GM12878 (cell line): Measurements from ENCODE around the gene CYP26A1. TPM values are rescaled to one million over a fixed set of nuclear protein-coding genes. Genes with fewer than 3 reads are reported as not detected.

Experiments
- ATAC-seq: fragments of 200-7000 bp; cut with Tn5 transposase; 3 replicates; pipeline ENCODE4 v1.9.1; 2020; ENCODE audit warnings: mild to moderate bottlenecking, moderate library complexity
- BruUV-seq: library from RNA; stranded (reverse); fragments of 400-500 nt; replicated peaks from 2 replicates; lab custom pipeline; 2021; lab: Mats Ljungman, UMichigan
- CTCF ChIA-PET: fragments of 300-600 bp; sonication (Branson Sonifier 250); formaldehyde crosslinking; extraction: SDS; loops from one replicate; lab custom pipeline; 2021; ENCODE audit warnings: inconsistent platforms; lab: Yijun Ruan, JAX
- POLR2A ChIA-PET: fragments of 350-600 bp; formaldehyde crosslinking; extraction: SDS; loops from one replicate; lab custom pipeline; 2021; ENCODE audit warnings: inconsistent platforms; lab: Charles Lee
- RAD21 ChIA-PET: fragments of 300-600 bp; sonication (Branson Sonifier 250); formaldehyde crosslinking; loops from one replicate; lab custom pipeline; 2023; ENCODE audit warnings: antibody characterized with exemption; ENCODE audit not compliant: unreplicated experiment; lab: Charles Lee
- SMC1A ChIA-PET: fragments of 300-600 bp; sonication (Branson Sonifier 250); formaldehyde crosslinking; loops from one replicate; lab custom pipeline; 2023; ENCODE audit not compliant: unreplicated experiment, uncharacterized antibody; lab: Charles Lee
- DNase-seq: peaks from one replicate; pipeline ENCODE4 v3.0.0-alpha.2; 2011; ENCODE audit warnings: low read depth, low spot score
- FAIRE-seq: peaks from 3 replicates; lab custom pipeline; 2011; peaks lifted over from hg19 to GRCh38; lab: Jason Lieb, UNC
- H2AFZ ChIP-seq: 2 replicates; pipeline ENCODE4 v1.6.0; 2011; ENCODE audit warnings: low read depth, low read length, control low read depth; ENCODE audit not compliant: control insufficient read depth
- H3K27ac ChIP-seq: 2 replicates; pipeline ENCODE4 v1.5.1; 2011; ENCODE audit warnings: control low read depth; ENCODE audit not compliant: control insufficient read depth, insufficient read depth
- H3K27me3 ChIP-seq, 2 experiments: replicated peaks in 1 of 2; 2 replicates each; pipeline versions ENCODE4 v1.6.0 to v1.6.1; 2011; ENCODE audit warnings: low read length in 1 of 2; ENCODE audit not compliant: control insufficient read depth in 2 of 2, insufficient read depth in 2 of 2
- H3K36me3 ChIP-seq, 2 experiments: 2 replicates each; pipeline ENCODE4 v1.5.1; 2011; ENCODE audit warnings: low read length in 1 of 2; ENCODE audit not compliant: control insufficient read depth in 2 of 2, insufficient read depth in 2 of 2
- H3K4me1 ChIP-seq: 2 replicates; pipeline ENCODE4 v1.6.1; 2011; ENCODE audit warnings: mild to moderate bottlenecking, low read length, moderate library complexity, mixed read lengths; ENCODE audit not compliant: control insufficient read depth, insufficient read depth
- H3K4me2 ChIP-seq: 2 replicates; pipeline ENCODE4 v1.6.0; 2011; ENCODE audit warnings: control low read depth; ENCODE audit not compliant: control insufficient read depth, insufficient read depth
- H3K4me3 ChIP-seq: fragments of 200-600 bp; sonication (generic); 2 replicates; pipeline ENCODE4 v1.5.1; 2016
- H3K79me2 ChIP-seq: 2 replicates; pipeline ENCODE4 v1.6.0; 2011; ENCODE audit warnings: low read length; ENCODE audit not compliant: control insufficient read depth, insufficient read depth
- H3K9ac ChIP-seq: 2 replicates; pipeline ENCODE4 v1.8.0; 2011; ENCODE audit warnings: low read length, control low read depth, mixed read lengths; ENCODE audit not compliant: control insufficient read depth, insufficient read depth
- H3K9me3 ChIP-seq: replicated peaks from 3 replicates; pipeline ENCODE4 v1.5.1; 2011; ENCODE audit warnings: mild to moderate bottlenecking, low read length; ENCODE audit not compliant: control insufficient read depth, insufficient read depth
- H4K20me1 ChIP-seq: 2 replicates; pipeline ENCODE4 v1.6.0; 2011; ENCODE audit not compliant: control insufficient read depth, insufficient read depth
- GABPA ChIP-seq: IDR thresholded peaks from 2 replicates; pipeline ENCODE4 v1.6.1; 2014; ENCODE audit warnings: antibody characterized with exemption, low read depth, mild to moderate bottlenecking, inconsistent platforms
- PKNOX1 ChIP-seq: fragments of 450-650 bp; IDR thresholded peaks from 2 replicates; pipeline ENCODE4 v1.6.1; 2016; ENCODE audit warnings: mild to moderate bottlenecking
- SUPT20H ChIP-seq: IDR thresholded peaks from 2 replicates; pipeline ENCODE4 v1.6.1; 2011; ENCODE audit warnings: low read depth, mild to moderate bottlenecking, low read length, moderate library complexity, borderline replicate concordance; ENCODE audit not compliant: control insufficient read depth
- ZNF217 ChIP-seq: fragments of 450-650 bp; IDR thresholded peaks from 2 replicates; pipeline ENCODE4 v1.6.1; 2017; ENCODE audit warnings: antibody characterized with exemption, mild to moderate bottlenecking
- WGBS: methylation state at CpG from one replicate; pipeline ENCODE4 v1.1.6; 2016; ENCODE audit warnings: low lambda C conversion rate; ENCODE audit not compliant: insufficient replicate concordance, insufficient coverage; ENCODE audit errors: missing lambda C conversion rate; 5-methylcytosine and 5-hydroxymethylcytosine counted together
- in situ Hi-C: fragments of 300-500 bp; cut with MboI; formaldehyde crosslinking; loops from 9 replicates; pipeline ENCODE4 v1.14.3; 2018; ENCODE audit warnings: mixed read lengths
- intact Hi-C: fragments of 100-400 bp; cut with micrococcal nuclease; formaldehyde crosslinking; loops from one replicate; pipeline ENCODE4 v1.14.2; 2022; ENCODE audit not compliant: unreplicated experiment
- polyA plus RNA-seq, 11 experiments: library from polyadenylated mRNA; depleted of rRNA in 4 of 11; unstranded in 6 of 11; stranded (reverse) in 5 of 11; fragments of >200 nt; fragmentation: Nextera tagmentation in 4 of 11; fragmentation: Illumina TruSeq in 1 of 11; extraction: Ambion mirVana in 4 of 11; extraction: Trizol in 1 of 11; gene quantifications; 1 replicate in 1 of 11; 2 replicates in 10 of 11; pipeline versions ENCODE4 v1.2.1 to v1.2.3, GENCODE V29; 2011 to 2016; ENCODE audit warnings: inconsistent platforms in 2 of 11, missing spikeins in 2 of 11, low read depth in 1 of 11
- total RNA-seq, 4 experiments: library from RNA; depleted of rRNA in 3 of 4; stranded (reverse); fragments of >200 nt in 3 of 4; fragmentation: Illumina TruSeq in 1 of 4; extraction: Trizol in 1 of 4; gene quantifications; 2 replicates each; pipeline versions ENCODE4 v1.2.1 to v1.2.3, GENCODE V29; 2013 to 2021
- TF ChIP-seq, protein P1 (sequence below), 3 experiments: IDR thresholded peaks in 2 of 3; conservative IDR thresholded peaks in 1 of 3; 2 replicates each; pipeline ENCODE4 v1.5.1; 2011; ENCODE audit warnings: low read depth in 3 of 3, low read length in 3 of 3, mild to moderate bottlenecking in 3 of 3, control low read depth in 2 of 3, moderate library complexity in 2 of 3, inconsistent platforms in 1 of 3, mixed read lengths in 1 of 3; ENCODE audit not compliant: control insufficient read depth in 2 of 3, insufficient read depth in 1 of 3; ENCODE audit errors: extremely low read depth in 1 of 3

Gene CYP26A1
- total and polyA plus RNA-seq, 10 of the 15 experiments (the other 5 are each of a cell fraction or from before 2014, with no cell fraction given): not detected

DNA sequence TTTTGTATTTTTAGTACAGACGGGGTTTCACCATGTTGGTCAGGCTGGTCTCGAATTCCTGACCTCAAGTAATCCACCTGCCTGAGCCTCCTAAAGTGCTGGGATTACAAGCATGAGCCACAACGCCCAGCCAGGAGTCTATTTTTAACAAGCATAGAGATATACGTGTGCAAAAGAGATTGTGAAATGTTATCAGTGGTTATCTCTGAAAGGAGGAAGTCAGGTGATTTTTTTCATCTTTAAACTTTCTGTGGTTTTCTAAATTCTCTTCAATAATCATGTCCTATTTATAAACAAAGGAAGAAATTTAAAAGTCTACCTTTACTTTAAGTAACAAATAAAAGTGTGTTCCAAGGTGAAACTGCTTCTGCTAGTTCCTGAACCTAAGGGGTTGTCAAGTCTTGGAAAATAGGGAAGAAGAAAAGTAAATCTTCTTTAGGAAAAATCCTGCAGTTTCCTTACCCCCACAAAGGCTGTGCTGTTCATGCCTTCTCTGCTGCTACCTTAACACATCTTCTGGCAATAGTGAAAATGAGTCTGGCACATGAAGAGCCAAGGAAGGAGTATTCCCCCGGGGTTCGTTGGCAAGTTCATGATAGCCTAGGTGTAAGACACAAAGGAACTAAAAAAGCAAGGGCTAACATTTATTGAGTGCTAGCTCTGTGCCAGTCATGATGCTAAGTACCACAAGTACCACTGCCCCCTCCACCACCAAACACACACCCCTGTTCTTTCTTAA, 51.1 kb downstream of the CYP26A1 start (continued):
- TF ChIP-seq SUPT20H (no peak), ZNF217 (peak; percentile 35; the same call in 1 of the 2 replicates)

DNA sequence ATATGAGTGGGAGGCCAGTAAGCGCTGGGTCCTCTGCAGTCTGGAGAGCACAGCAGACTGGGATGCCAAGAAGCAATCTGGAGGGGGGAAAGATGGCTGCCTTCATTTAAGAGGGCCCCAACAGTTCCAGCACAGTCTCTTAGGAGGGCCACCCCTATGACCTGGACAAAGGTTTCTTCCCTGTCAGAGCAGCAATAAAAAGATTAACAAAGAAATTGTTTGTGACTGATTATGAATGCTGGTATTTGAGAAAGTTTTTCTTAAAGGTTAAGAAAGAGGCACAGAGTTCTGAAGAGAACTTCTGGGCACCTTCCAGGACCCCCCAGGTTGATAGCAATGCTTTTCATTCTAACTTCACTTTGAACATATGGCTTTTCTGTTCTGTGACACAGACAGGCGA, 52.3 kb downstream of the CYP26A1 start:
- FAIRE-seq: no peak
- H4K20me1 ChIP-seq: no peaks in the 10 kb centered on the region
- H3K4me2 ChIP-seq: no peak overlapping the region
- H3K79me2 ChIP-seq: no peaks in the 10 kb centered on the region
- in situ Hi-C loops: no loop called here
- POLR2A ChIA-PET: no interaction called here
- SMC1A ChIA-PET: interaction anchor here (1.6 kb wide), 1 partner anchor 15 kb away, joined by 3 read pairs; no protein-coding TSS in a partner anchor
- no TSS peak for BruUV-seq
- no peak overlapping the region for H2AFZ ChIP-seq
- H3K27ac ChIP-seq: no peak overlapping the region
- TF ChIP-seq ZNF217 (no peak), GABPA (no peak)
- TF ChIP-seq, all 136 proteins: peak for 0
- H3K4me3 ChIP-seq: no peak overlapping the region
- intact Hi-C loops: no loop called here
- RAD21 ChIA-PET: no interaction called here
- H3K9ac ChIP-seq: no peak overlapping the region
- H3K27me3 ChIP-seq: no peaks in the 10 kb centered on the region
- CTCF ChIA-PET: interaction anchor here (1.9 kb wide), 1 partner anchor 10 kb away, joined by 11 read pairs; no protein-coding TSS in a partner anchor
- peaks cover 22% of the 10 kb centered on the region for H3K4me1 ChIP-seq
- H3K36me3 ChIP-seq: no peaks in the 10 kb centered on the region
- 56% methylated on average over 2 of the region's 2 CpGs for WGBS
- no peak for DNase-seq
- ATAC-seq: no peak
- peaks cover 20% of the 10 kb centered on the region for H3K9me3 ChIP-seq

GRCh38 chr10:93126483-93127052, 52.9 kb downstream of the CYP26A1 start:
- no peak overlapping the region for H2AFZ ChIP-seq
- ChIA-PET POLR2A (no interaction called here), CTCF (interaction anchor here (0.9 to 1.9 kb wide), 2 partner anchors 10 to 16 kb away, joined by 3 to 11 read pairs; no protein-coding TSS in a partner anchor), SMC1A (interaction anchor here (1.6 kb wide), 1 partner anchor 16 kb away, joined by 3 read pairs; no protein-coding TSS in a partner anchor), RAD21 (no interaction called here)
- in situ Hi-C loops (no loop called here), intact Hi-C loops (no loop called here)
- no peak overlapping the region for H3K4me2 ChIP-seq
- H4K20me1 ChIP-seq: no peaks in the 10 kb centered on the region
- ATAC-seq (no peak), FAIRE-seq (no peak), DNase-seq (no peak)
- TF ChIP-seq PKNOX1: no peak
- TF ChIP-seq, protein P1, sequence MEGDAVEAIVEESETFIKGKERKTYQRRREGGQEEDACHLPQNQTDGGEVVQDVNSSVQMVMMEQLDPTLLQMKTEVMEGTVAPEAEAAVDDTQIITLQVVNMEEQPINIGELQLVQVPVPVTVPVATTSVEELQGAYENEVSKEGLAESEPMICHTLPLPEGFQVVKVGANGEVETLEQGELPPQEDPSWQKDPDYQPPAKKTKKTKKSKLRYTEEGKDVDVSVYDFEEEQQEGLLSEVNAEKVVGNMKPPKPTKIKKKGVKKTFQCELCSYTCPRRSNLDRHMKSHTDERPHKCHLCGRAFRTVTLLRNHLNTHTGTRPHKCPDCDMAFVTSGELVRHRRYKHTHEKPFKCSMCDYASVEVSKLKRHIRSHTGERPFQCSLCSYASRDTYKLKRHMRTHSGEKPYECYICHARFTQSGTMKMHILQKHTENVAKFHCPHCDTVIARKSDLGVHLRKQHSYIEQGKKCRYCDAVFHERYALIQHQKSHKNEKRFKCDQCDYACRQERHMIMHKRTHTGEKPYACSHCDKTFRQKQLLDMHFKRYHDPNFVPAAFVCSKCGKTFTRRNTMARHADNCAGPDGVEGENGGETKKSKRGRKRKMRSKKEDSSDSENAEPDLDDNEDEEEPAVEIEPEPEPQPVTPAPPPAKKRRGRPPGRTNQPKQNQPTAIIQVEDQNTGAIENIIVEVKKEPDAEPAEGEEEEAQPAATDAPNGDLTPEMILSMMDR (IDR thresholded peaks at IDR 0.05 in 2 of 3, conservative IDR thresholded peaks at IDR 0.05 in 1 of 3; ENCODE audit: control insufficient read depth in 2 of 3, extremely low read depth in 1 of 3, insufficient read depth in 1 of 3, low read depth in 3 of 3, low read length in 3 of 3): peak in 2 of 3 experiments; percentile 24 to 45; a peak in 3 of 6 replicates
- BruUV-seq: no TSS peak
- H3K27ac ChIP-seq: no peak overlapping the region
- H3K9ac ChIP-seq: no peak overlapping the region
- H3K27me3 ChIP-seq: no peaks in the 10 kb centered on the region
- no peak overlapping the region for H3K4me3 ChIP-seq
- H3K9me3 ChIP-seq: peaks cover 20% of the 10 kb centered on the region
- no peaks in the 10 kb centered on the region for H3K79me2 ChIP-seq
- H3K4me1 ChIP-seq: peaks cover 22% of the 10 kb centered on the region
- H3K36me3 ChIP-seq: no peaks in the 10 kb centered on the region
- 50% methylated on average over 2 of the region's 2 CpGs for WGBS
